D341Med (cell line): Measurements from ENCODE around the gene CDADC1.
A peak's percentile ranks its signal among the peaks of the same experiment; 100 is the strongest.

Experiments
- DNase-seq: peaks from one replicate; pipeline ENCODE4 v3.0.0; 2012; ENCODE audit warnings: low spot score

Gene CDADC1

DNA sequence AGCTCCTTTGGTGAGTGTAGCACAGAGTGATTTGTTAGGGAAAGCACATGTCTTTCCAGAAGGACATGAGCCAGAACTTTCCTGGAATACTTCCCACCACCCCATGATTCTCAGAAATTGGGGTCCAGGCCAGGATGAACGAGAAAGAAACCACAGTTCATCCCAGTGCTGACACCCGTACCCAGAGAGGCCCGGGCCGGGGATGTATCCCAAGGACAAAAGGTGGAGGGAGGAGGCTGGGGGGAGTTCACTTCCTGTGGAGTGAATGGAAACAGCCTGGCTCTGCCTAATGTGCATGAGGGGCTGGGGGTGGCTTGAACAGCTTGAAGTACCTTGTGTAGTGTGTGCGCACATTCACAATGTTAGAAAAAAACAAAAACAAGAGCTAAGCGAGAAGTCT lies 47.5 kb downstream of the CDADC1 start:
- no peak for DNase-seq

DNA sequence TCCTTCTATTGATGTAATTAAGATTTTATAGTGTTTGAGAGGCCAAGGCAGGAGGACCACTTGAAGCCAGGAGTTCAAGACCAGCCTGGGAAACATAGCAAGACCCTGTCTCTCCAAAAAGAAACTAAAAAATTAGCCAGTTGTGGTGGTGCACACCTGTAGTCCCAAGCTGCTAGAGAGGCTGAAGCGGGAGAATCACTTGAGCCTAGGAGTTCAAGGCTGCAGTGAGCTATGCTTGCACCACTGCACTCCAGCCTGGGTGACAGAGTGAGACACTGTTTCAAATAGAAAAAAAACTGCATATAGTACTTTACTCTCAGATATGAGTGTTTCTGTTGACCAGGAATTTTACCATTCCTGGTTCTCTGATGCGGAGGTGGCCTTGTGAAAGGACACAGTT lies 48.9 kb downstream of the CDADC1 start:
- no peak for DNase-seq

DNA sequence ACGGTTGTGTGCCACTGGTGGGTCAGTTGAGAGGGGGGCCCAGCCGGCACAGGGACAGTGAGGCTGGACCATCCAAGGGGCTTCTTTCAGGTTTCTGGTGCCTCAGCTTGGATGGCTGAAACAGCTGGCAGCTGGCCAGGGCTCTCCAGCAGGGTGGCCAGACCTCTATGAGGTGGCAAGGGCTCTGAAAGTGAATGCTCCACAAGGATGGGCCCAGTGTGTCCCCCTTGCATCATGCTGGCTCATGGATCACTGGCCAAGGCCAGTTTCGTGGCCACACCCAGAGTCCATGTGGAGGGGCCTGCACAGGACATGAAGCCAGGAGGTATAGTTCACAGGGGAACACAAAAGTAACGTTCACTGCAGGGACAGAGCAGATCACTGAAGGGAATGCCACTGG lies 49.6 kb downstream of the CDADC1 start:
- DNase-seq, result no peak

GRCh38 chr13:49298416-49298815 lies 50.7 kb downstream of the CDADC1 start:
- DNase-seq, result no peak

DNA sequence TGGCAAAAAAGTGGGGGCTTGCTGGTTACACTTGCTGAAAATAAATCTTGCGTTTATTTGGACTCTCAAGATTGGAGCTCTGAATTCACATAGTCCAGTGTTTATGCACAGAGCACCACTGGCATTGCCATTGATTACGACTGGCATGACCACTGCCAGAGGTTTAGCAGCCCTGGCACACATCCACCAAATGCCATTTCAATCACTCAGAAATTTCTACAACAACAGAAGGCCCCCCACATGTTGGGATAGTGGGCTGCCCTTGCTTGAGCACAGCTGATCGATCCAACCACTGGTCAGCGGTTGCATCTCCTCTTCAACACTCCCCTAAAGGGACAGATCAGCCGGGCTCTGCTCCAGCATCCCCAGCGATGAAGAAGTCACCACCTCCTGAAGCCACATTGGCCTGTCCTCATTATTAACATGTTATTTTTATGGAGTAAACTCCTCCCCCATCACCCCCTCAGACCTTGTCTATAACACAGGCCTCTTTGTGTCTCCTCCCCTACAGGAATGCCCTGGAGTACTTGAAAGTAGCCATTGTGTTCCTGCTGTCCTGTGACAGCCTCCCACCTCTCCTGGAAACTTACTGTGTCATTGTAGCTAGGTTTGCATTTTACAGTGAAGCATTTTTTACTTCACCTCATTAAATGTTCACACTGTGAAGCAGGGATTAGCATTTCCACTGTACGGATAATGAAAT lies 51.3 kb downstream of the CDADC1 start:
- DNase-seq, result no peak

DNA sequence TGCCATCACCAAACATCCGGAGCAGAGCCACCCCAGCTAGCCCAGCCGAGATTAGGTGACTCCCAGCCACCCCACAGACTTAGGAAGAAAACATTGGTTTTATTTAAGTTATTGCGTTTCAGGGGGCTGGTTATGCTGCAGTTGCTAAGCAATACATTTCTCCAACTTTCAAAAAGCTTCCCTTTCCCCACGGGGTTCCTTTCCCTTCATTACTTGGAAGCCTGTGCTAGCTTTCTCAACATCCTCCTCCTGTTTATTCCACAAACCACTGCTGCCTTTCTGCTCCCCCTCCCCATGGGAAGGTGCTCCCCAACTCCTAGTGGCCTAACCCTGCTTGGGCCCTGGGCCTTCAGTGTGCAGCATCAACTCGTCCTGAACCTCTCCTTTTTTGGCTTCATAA lies 52.6 kb downstream of the CDADC1 start:
- DNase-seq, result no peak

DNA sequence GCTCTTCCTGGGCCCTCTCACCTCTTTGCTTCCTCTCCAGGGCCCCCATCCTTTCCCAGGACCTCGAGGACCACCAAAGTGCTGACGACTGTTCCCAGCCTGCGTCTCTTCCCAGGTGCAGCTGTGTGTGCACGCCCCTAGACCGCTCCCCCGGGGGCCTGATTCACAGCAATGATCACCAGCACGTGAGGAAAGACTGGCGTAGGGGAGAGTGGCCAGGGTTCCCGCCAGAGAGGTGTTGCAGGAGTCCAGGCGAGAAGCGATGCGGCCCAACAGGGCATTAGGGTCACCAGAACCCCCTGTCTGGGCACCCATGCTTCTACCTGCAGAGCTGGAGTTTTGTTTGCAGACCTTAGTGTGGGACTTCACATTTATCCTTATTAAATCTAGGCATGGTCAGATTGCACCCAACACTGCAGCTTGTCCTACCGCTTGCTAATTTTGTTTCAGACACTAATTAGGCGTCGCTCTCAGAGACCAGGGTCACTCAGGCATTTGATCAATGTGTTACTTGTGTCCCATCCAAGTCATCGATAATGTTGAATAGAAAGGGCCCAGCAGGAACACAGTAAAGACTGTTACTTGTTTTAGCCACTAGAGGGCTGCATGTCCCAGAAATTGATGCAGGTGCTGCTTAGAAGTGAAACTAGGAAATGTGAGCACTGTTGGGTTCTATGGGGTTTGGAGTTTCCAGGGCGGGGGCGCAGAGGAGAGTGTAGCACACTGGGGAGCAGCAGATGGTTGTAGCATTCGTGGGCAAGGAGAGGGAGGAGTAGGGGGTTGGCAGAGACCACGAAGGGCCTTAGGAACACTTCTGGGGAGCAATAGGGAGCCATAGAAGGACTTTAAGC lies 53.2 kb downstream of the CDADC1 start:
- peak; percentile 73 for DNase-seq

GRCh38 chr13:49302222-49302621 lies 54.5 kb downstream of the CDADC1 start:
- no peak for DNase-seq

GRCh38 chr13:49302817-49303216 lies 55.1 kb downstream of the CDADC1 start:
- no peak for DNase-seq

- DNase-seq, result no peak
Observed at GRCh38 chr13:49303533-49304252, 56.0 kb downstream of the CDADC1 start.

GRCh38 chr13:49304356-49304755 lies 56.6 kb downstream of the CDADC1 start:
- DNase-seq, result no peak

DNA sequence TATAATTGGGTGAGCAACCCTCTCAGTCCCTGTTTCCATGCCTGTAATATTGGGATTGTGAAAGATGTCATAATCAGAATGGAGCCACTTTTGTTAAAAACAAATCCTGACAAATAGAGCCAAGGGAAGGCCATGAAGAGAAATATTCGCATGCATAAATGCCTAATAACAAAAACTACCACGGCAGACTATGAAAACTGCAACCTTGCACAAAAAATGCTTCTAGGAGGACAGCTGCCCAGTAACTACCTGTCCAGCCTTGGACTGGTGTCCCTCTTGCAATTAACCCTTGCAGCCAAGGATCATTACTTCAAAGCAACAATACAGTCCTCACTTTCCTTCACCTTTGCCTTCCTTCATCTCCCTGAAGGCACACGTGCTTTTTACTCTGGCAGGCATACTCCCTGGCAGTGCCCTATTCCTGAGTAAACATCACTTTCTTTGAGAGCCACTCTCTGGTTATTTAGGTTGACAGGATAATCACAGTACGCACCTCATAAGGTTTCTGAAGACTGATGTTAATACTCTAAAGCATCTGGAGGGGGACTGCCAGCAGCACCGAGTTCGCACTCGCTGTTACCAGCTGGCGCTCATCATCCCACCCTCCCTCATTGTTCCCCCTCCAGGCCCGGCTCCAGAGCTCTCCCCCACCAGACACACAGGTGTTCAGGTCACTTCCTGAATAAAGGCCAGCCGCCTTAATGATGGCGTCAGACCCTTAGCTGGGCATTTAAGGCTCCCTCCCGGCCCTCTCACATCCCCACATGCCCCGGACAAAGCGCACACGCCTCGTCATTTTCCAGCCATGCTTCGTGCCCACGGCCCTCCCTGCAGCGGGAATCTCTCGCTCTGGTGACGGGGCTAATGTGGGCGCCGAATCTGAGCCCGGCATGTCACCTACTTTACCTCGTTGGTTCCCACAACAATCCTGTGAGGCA lies 57.3 kb downstream of the CDADC1 start:
- no peak for DNase-seq

- no peak for DNase-seq
Observed at GRCh38 chr13:49305792-49306425, 58.2 kb downstream of the CDADC1 start.

DNA sequence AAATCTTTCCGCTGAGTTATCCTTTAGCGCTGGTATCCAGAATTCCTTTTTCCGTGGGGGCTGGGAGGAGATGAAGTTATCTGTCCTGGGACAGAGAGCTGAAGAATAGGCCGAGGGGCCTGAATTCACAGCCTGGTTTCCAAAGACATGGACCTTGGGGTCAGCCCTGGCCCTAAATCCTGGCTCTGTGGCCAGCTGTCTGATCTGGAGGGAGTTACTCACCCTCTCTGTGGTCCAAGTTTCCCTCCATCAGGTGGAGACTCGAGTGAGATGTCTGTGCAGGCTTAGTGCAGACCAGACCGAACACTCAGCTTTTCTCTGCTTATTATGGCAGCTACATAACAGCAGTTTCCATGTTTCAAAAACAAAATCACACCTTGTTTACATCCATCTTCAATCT lies 59.6 kb downstream of the CDADC1 start:
- DNase-seq, result no peak

GRCh38 chr13:49308097-49308875 lies 60.6 kb downstream of the CDADC1 start:
- no peak for DNase-seq

GRCh38 chr13:49308921-49309408 lies 61.2 kb downstream of the CDADC1 start:
- DNase-seq, result no peak

DNA sequence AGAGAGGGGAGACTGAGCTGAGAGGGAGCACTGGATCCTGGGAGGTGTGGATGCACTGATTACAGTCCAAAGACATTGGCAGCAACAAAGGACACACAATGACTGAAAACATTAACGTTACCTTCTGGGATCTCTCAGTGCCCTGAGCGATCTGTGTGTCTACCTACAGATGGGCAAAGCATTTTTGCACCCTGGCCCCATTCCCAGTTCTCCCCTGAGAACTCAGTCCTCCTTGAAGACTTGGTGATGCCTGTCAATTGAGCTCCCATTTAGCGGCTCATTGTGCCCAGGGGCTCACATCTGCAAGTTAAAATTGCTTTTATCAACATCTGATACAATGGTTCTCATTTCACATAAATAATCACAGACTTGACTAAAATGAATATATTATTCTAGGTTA lies 62.5 kb downstream of the CDADC1 start:
- DNase-seq, result no peak

DNA sequence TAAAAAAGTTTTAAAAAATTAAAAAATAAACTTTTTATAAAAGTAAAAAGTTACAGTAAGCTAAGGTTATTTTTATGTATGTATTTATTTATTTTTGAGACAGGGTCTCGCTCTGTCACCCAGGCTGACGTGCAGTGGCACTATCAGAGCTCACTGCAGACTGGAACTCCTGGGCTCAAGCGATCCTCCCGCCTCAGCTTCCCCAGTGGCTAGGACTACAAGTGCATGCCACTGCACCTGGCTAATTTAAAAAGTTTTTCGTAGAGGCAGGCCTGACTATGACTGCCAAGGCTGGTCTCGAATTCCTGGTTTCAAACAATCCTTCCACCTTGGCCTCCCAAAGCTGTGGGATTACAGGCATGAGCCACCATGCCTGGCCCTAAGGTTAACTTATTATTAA lies 64.1 kb downstream of the CDADC1 start:
- no peak for DNase-seq

DNA sequence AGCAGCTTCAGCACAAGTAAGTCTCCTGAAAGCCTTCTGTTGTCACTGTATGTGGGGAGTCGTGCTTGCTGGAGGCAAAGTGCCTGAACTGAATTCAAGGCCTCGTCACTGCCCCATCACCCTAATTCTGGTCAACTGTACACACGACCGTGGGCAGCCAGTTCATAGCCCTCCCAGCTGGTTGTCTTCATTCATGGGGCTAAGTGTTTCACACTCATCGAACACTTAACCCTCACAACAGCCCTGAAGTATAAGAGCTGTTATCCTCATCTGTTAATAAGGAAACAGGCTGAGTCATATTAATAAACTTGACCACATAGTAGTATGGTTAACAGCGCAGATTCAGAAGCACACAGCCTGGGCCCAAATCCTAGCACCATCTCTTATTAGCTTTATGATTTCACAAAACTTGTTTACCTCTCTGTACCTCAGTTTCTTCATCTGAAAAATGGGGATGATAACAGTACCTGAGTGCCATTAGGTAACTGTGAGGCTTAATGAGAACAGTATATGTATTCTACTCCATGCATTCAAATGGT lies 66.7 kb downstream of the CDADC1 start:
- no peak for DNase-seq

DNA sequence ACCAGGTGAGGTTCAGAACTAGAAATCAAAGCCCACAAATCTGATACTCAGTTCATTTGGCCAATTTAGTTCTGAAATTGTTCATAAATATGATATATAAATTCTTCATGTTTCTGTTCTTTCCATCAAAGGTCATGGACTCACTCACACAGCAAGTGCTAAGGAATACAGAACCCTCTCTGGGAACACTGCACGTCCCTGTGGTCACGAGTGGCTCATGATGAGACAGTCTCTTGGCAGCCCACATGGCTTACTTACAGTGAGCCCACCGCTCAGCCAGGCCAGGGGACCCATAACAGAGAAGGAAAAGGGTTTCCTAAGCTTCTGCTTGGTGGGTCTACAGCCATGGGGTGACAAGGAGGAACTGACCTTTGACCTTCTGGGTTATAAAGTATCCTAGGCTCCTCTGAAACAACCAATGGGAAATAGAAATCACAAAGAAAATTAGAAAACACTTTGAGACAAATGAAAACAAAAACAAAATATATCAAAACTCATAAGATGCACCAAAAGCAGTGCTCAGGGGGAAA lies 67.4 kb downstream of the CDADC1 start:
- DNase-seq, result no peak
